Activated T-cell treated with anti-CD3 and anti-CD28 coated beads for 48 hours (primary cell): ENCODE results near the gene PPP1R14C.

Source experiments
- DNase-seq: peaks from one replicate; pipeline ENCODE4 v3.0.0-alpha.2; 2020; ENCODE audit warnings: low read depth

PPP1R14C gene

DNA sequence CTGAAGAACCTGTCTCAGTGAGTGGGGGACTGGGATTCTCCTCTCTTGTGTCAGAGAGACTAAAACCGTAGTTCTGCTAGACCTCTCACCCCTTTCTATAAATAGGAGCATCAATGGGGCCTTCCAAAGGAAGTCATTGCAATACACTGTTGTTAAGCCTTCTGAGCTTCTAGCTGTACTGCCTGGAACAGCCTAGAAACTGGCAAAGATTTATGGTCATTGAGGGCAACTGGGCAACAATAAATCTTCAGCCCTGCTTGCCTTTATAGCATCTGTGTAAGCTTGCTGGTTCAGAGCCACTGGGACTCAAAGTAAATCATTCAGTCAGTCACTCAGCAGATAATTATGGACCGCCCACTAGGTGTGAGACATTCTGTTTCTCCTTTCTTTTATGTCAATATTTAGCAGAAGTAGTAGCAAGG lies 53.2 kb downstream of the PPP1R14C start:
- no peak for DNase-seq

DNA sequence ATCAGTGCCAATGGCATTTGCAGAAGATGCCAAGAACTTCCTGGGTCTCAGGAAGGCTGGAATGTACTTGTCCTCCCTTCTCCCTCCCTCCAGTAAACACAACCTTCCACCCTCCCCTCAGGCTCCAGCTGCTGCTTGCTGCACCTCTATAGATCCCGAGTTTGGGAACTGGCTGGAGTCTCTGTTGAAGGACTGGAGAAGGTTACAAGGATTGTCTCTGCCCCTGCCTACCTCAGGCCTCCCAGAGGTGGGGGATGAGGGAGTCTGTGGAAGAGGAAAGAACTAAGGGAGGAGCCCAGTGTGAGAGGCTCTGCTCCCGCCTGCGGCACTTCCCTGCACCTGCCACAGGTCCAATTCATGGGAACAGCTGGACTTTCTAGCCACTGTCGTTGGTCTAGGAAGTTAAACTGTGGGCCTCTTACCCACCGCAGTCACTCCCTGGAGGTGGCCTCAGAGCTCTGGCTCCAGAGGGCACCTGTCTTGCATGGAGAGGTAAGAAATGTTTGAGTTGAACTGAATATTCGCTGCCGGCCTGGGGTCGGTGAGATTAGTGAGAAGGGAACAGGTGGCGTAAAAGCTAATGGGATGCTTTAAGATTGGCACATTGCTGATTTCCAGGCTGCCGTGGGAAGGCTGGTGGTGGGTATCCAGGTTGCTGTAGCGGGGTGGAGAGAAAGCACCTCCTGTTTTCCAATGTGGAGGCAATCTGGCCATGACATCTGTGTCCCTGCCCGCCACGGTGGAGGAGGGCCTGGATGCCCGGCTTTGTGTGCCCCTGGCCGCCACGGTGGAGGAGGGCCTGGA lies 54.3 kb downstream of the PPP1R14C start:
- no peak for DNase-seq

DNA sequence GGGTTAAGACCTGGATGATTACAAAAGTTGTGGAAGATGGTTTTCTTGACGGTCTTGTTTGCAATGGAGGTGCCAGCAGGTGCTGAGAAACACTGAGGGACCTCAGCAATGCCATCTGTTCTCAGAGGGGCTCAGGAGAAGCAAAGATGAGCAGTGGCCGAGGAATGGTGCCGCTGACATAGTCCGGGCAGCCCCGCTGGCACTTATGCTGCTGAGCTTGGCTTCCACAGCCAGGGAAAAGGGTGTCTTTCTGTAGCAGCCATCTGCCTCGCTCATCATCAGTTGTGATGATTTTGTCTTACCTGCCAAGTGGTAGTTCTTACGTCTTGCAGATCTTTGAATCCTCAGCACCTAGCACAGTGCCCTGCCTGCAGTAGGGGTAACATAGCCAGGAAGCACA lies 55.7 kb downstream of the PPP1R14C start:
- DNase-seq: no peak

DNA sequence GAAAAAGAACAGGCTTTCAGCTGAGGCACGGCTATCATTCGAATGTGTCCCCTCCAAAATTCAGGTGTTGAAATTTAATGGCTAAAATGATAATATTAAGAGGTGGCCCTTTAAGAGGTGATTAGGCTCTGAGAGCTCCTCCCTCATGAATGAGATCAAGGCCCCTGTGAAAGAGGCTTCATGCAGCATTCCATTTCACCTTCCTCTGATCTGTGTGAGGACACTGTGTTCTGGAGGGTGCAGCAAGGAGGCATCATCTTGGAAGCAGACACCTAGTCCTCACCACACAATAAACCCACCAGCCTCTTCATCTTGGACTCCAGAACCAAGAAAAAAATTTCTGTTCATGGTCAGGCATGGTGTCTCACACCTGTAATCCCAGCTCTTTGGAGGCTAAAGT lies 56.4 kb downstream of the PPP1R14C start:
- DNase-seq: no peak

DNA sequence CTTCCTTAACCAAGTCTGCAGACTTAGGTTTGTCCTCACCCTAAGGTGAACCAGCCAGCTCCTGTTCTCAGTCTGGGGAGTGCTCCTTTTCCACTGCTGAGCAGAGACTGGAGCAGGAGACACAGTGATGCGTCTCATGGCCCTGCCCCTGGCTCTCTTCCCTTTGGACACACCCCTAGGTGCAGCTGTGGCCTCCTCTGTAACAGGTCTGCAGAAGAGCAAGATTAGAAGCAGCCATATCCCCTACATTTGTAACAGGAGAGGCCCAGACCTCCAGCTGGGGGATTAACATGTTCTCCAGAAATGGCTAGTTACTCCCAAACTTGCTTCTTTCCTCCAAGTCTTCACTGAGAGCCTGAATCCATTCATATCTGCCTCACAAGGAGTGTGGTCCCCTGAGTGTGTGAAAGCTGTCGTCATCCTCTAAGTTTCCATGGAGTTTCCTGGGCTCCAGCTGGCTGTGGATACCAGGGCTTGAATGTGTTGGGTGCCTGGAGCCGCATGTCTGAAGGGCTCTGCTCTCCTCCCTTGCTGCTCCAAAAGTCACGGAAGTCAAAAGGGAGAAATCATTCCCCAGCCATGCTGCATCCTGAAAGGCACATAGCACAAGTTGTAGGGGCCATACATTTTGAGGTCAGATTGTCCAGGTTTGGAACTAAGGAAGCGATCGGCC lies 57.7 kb downstream of the PPP1R14C start:
- no peak for DNase-seq

DNA sequence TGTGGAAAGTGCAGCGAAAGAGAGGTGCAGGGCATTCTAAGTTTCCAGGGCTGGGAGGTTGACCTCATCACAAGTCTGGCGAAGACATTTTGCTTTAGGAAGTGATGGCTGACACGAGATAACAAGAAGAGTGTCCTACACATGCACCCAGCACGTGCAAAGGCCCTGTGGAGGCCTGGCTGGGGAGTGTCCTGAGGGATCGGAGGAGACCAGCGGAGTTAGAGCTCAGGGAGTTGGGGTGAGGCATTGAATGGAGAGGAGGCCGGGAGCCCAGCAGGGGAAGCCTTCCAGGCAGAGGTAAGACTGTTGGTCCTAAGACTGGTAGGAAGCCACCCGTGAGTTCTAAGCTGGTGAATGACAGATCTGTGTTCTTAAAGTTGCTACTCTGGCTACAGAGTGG lies 58.4 kb downstream of the PPP1R14C start:
- DNase-seq: no peak

DNA sequence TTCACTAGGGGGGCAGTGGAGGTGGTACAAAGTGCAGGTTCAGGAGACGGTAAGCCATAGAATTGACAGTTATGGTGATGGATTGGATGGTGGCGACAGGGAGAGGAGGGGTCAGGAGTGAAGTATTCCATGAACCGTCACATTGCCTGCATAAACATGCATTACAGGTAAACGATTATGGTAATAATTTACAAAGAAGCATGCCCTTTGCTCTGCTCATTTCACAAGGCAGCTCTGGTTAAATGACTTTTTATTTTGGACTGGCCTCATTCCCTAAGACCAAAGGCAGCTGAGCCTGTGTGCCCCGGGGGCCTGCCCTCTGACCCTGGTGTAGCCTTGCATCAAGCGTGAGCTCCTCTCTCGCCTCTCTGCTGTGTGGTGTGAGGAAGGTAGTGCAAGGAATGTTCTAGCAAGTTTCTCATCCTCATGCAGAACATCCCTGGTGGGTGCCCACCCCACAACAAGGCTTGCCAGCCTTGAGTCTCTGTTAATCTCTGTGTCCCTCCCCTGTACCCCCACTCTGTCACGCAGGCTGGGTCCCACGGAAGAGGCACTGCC lies 59.0 kb downstream of the PPP1R14C start:
- no peak for DNase-seq

DNA sequence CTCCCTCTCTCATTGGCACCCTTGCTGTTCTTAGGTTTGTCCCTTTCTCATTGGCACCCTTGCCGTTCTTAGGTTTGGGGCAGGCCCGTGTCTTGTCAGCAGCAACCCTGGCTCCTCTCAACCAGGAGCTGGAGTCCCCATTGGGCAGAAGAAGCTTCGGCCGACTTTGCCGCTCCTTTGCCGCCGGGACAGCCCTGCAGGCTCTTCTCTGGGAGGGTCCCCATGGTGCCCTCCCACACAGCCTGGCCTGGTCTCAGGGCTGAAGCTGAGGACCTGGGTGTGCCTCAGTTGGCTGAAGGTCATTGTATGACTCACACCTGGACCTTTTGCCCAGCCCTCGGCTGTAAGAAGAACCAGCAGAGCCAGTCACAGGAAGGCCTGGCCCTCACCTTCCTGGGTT lies 59.6 kb downstream of the PPP1R14C start:
- no peak for DNase-seq

DNA sequence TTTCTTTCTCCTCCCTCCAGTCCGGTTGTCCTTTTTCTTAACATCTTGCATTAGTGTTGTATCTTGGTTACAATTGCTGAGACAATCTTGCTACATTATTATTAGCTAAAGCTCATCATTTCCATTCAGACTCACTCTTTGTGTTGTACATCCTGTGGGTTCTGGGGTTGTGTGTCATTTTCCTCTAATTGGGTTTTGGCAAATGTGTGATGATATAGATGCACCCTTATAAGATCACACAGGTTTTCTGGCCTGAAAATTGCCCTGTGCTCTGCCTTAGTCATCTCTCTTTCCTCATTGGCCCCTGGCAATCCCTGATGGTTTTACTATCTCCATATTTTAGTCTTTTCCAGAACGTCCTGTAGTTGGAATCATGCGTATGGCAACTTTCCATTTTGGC lies 60.1 kb downstream of the PPP1R14C start:
- no peak for DNase-seq

DNA sequence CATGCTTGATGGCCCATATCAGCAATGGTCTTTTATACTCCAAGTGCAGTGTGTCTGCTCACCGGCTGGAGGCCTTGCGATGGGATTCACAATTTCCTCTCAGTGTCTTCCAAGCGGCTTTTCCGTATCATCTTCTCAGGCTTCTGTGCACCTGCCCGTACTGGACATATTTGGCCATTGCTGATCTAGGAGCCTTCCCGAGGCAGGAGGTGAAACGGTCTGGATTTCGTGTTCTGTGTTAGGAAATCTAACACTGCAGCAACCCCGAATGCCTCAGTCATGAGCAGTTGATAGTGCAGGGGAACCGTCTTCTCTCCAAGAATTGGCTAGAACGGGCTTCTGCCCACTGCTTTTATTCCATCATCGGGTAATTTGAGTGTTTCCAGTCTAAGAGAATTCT lies 60.5 kb downstream of the PPP1R14C start:
- DNase-seq: no peak

DNA sequence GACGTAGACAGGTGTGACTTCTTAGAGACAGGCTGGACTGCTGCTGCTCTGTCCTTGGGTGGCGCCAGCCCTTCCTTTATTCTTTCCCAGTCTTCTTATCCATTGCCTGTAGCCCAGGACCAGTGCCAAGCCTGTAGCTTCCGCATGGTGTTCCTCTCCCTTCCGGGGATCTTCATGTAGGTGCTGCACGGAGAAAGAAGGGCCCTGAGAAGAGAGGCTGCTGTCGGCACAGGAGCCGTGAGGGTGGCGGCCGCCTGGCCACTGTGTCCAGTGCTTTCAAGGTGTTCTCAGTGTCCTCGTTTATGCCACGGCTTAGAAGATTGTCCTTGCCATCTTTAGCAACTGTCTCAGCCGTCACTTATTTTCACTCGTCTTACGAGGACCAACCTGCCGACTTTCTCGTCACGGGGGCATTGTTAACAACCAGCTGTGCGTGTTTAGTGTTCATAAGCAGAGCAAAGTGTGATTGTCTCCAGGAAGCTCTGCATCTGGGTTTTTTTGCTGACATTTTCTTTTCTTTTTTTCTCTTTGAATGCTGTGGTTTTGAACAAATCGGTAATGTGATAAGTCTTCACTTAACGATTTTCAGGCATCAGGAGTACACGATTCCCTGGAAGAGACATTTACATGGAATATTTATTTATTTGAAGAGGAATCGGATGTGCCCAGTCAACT lies 61.2 kb downstream of the PPP1R14C start:
- DNase-seq: no peak

DNA sequence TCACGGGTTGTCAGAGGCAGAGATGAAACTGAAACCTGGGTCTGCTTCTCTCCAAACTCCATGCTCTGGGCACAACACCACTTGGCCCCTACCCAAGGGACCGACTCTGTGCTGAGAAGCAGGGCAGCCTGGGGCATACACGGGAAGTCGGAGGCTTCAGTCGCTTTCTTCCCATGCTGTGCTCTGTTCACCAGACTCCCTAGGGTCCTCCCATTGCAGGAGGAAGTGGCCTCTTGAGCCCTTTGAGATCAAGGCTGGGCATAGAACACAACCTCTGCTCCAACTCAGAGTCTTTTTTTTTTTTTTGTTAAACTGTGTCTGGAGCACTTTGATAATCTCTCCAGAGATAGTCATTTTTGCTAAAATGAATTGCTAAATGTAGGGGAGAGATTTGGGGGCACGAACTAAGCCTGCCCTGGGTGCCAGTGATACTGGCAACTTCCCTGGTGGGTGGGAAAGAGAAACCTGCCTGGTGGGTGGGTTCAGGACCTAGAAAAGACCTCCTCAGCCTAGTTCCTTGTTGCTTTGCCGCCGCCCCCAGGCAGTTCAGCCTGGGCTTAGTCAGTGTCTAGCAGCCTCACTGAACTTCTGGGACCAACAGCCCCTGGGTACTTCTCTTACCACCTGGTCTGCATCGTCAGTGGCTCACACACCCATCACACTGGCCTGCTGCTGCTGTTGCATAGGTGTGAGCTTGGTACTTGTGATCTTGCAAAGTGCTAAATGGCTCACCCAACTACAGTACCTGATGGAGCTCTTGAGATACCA lies 62.0 kb downstream of the PPP1R14C start:
- no peak for DNase-seq

DNA sequence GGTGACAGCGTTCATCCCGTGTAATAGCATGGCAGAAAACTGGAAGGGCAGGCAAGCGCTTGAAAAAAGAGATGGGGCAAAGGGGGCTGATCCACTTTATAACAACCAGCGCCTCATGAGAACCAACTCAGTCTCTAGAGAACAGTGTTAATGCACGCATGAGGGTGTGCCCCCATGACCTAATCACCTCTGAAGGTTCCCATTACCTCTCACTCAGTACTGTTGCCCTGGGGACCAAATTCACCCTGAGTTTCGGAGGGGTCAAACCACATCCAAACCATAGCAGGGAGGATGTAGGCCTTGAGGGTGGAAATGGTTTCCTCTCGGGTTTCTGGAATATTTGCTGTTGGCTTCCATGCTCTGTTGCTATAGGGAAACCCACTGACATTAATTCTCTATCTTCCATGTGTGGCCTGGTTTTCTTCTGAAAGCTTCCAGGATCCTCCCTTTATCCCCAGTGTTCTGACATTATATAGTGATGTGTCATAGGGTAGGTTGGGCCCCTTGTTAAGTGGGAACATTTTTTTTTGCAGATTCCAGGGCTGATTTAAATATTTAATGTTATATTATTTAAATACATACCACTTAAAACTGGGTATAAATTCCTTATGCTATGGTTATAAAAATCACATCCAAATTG lies 65.2 kb downstream of the PPP1R14C start:
- no peak for DNase-seq

DNA sequence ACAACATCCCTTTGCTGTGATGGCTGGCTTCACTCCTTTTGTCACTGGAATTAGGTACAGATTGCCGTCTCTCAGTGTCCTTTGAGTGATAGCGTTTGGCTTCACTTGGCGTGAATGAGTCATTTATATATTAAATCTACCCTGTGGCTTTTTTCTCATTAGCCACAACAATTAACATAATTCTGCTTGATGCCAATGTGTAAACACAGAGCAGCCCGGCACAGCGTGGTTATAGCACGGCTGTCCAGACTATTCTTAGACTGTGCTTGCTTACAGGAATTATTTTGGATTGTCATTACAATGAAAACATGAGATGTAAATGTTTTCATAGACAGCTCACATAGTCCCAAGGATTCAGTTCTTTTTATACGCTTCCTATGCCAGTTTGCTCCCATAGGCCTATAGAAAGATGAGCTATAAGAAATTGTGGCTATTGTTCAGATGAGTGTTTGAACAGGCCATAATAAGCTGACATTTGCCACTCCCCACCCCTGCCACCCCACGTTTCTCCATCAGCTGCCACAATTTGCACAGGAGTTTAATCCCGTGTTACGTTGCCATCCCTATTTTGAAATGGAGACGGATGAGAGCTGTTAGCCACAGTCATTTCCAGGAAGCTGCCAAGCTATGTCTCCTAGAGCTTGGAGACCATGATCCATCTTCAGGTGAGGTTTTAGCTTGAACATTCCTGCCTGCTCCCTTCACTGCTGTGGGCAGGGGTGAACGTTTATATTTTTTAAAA lies 65.9 kb downstream of the PPP1R14C start:
- DNase-seq: no peak

DNA sequence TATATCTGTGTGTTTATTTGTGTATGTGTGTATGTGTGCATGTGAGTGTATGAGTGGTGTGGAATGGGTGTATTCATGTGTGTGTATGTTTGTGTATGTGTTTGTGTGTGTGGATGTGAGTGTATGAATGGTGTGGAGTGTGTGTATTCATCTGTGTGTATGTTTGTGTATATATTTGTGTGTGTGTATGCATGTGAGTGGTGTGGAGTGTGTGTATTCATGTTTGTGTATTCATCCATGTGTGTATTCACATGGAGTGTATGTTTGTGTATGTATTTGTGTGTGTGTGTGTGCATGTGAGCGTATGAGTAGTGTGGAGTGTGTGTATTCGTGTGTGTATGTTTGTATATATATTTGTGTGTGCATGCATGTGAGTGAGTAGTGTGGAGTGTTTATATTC lies 66.6 kb downstream of the PPP1R14C start:
- DNase-seq: no peak

DNA sequence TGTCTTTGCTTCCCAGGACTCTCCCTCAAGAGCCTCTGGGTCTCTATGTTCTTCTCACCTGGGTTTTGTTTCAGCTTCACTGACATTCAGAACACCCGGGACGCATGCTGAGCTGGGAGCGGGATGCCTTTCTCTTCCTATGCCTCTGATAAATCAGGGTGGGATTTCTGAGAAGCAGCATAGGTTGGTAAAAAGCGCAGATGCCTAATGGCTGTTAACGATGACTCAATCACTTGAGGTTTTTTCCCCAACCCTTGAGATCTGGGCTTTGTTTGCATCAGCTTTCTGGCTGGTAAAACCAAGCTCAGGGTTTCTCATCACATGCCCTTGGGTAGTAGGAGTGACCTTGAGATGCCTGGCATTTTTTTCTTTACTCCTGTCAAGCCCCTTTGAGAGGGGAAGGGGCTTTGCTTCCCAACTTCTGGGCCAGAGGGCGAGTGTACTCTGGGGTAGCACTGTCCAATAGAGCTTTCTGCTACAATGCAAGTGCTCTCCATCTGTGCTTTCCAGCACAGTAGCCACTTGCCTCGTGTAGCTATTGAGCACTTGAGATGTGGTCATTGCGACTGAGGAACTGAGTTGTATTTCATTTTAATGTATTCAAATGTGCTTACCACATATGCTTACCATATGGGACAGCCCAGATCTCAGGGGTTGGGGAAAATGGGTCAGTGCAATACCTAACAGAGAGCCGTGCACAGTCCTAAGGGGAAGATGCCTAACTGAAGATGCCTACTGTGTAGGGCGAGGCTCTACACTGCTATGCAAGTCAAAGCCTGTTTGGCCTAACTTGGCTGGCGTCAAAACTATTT lies 69.1 kb downstream of the PPP1R14C start:
- no peak for DNase-seq

DNA sequence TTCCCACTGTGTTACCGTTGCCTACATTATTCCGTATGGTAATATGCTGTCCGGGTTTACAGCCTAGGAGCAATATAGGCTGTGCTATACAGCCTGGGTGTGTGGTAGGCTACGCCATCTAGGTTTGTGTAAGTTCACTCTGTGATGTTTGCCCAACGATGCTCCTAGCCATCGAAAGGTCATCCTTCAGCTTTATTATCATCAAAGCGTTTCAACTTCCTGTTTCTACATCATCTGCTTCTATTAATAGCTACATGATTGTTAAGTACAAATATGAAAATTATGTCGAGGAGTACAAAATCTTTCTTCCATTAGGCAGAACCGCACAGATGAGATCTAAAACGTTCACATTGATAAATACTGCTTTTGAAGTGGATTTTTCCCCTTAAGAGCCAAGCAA lies 69.9 kb downstream of the PPP1R14C start:
- no peak for DNase-seq

DNA sequence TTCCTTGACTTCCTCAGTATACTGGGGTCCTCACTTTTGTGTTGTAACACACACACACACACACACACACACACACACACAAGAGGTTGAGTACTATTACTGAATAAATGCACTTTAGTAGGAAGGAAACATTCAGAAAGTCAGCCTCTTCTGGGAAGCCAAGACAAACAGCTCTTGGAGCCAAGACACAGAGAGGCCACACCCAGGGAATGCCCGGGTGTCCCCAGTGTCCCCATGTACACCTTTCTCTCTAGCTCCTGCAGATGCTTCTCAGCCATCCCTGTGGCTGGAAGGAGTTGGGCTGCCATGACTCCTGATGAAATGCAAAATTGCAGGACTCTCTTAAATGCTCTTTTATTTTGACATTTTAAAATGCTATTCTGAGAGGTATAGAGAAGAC lies 70.5 kb downstream of the PPP1R14C start:
- DNase-seq: no peak

DNA sequence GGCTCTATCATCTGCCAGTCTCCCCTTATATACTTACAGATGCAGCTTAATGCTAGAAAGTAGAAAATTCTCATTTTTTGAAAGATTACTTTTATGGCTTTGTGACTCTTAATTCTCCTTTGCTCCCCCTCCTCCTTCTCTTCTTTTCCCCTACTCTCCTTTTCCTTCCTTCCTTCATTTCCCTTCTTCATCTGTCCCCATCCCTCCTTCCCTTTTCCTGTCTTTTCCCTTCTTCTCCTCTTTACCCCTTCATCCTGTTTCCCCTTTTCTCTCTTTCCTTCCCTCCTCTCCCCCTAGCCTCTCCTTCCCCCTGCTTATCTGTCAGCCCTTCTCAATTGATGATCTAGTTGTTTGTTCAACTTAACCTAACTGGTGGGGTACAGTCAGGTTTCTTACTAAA lies 71.5 kb downstream of the PPP1R14C start:
- DNase-seq: no peak
